ENCODE results near the gene GOLGA3.
"Not testable (repeated sequence)": the region's sequence is repeated elsewhere in the genome, so short reads cannot be mapped to it uniquely, and the experiment has no call there.

GOLGA3 gene

GRCh38 chr12:132776816-132777568 is 51.7 kb downstream of the GOLGA3 start:
- no peak for DNase-seq

DNA sequence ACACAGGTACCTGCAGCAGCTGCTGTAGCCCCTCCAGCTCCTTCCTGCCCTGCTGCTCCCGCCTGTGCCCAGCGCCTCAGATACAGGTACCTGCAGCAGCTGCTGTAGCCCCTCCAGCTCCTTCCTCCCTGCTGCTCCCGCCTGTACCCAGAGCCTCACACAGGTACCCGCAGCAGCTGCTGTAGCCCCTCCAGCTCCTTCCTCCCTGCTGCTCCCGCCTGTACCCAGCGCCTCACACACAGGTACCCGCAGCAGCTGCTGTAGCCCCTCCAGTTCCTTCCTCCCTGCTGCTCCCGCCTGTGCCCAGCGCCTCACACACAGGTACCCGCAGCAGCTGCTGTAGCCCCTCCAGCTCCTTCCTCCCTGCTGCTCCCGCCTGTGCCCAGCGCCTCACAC is 52.4 kb downstream of the GOLGA3 start:
- DNase-seq = not testable (repeated sequence)

- no peak for DNase-seq
Measured at GRCh38 chr12:132775502-132776229, 53.0 kb downstream of the GOLGA3 start.

- DNase-seq = no peak
Measured at GRCh38 chr12:132774646-132775275, 53.9 kb downstream of the GOLGA3 start.

DNA sequence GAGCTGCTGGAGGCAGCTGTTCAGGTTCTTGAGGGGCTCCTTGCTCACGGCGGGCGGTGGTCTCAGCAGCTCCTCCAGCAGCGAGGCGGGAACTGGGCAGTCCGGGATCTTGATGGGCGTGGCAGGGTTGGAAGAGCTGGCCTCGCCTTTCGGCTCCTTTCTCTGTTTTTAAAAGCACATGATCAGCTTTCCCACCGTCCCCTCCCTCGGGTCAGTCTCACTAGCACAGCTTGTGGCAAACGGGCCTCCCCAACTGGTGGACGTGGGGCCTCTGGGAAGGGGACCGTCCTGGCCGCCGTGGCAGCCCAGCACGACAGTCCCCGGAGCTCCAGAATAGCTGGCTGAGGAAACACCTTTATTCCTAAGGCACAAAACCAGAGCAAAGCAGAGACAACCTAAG is 54.5 kb downstream of the GOLGA3 start:
- no peak for DNase-seq

DNA sequence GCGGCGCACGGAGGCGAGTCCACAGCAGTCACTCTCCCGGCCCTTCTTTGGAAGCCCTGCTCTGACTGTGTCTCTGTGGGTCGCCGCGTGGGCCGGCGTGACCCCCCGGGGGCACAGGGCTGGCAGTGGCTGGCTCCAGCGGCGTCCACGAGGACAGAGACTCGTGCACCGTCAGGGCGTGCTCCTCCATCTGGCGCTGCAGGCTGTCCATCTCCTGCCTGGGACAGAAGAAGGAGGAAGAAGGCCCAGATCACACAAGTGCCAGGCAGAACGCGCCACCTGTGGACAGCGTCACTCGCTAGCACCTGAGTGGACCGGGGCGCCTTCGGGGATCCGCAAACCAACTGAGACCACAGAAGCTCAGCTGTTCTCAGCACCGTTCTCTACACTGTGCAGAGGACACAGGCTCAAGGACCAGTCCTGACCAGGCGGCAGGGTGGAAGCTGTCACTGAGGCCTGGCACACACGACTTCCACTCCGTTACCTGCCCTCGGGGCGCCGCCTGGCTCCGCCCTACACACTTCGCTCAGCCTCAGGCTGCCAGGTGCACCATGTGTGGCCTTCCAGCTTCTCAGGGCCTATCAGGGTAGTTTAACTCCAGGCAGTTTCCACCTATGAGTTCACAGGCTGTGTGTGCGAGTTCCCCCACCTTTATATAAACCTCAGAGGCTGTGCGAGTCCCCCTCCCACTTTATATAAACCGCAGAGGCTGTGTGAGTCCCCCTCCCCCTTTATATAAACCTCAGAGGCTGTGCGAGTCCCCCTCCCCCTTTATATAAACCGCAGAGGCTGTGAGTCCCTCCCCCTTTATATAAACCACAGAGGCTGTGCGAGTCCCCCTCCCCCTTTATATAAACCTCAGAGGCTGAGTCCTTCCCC is 55.4 kb downstream of the GOLGA3 start:
- DNase-seq = peak in 1 of 2 donors; percentile 25

GRCh38 chr12:132772606-132773005 is 56.1 kb downstream of the GOLGA3 start:
- peak; percentile 10 to 64 for DNase-seq

DNA sequence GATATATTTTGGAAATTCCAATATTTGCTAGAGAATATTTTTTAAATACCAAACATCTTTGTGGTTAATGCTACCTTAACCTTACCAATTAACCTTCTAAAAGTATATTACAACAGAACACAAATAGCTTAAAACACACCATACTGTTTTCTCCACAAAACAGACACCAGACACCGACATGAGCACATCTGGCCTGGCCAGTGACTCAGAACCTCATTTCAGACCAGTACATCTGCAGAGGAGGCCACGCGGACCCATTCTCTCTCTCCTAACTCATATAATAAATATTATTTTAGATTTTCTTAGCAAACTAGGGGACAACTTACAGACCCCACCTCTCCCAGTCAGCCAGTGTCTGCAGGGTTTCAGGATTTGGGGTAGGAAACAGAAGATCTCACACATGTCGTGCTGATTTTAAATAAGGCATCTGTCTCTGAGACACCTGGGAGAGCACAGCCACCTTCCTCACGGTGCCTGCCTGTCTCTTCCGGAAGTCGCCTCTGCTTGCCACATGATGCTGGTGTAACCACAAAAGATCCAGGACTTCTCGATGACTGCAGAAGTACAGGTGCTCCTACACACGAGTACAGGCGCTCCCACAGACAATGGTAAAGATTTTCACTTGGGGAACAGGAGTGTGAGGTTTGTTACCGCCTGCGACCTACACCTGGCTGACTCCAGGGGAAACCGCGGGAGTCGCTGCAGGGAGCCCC is 57.4 kb downstream of the GOLGA3 start:
- DNase-seq = peak; percentile 58 to 69

GRCh38 chr12:132766380-132767085 is 62.1 kb downstream of the GOLGA3 start:
- DNase-seq = no peak

DNA sequence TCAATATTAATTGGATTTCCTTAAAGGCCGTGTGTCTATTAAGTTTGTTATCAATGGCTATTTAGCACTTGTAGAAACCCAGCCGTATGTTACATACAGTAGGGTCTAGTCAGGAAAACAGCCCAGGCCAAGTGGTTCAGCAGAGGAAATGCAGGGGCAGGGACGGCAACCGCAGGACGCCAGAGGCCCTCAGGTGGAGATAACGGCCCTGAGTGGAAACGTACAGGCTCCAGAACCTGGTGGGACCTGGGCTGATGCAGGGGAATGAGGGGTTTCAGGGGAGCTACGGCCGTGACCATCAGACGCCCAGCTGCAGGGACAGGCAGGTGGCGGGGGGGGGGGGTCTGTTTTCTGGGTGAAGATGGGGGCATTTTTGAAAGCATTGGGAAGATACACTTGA is 63.3 kb downstream of the GOLGA3 start:
- no peak for DNase-seq

DNA sequence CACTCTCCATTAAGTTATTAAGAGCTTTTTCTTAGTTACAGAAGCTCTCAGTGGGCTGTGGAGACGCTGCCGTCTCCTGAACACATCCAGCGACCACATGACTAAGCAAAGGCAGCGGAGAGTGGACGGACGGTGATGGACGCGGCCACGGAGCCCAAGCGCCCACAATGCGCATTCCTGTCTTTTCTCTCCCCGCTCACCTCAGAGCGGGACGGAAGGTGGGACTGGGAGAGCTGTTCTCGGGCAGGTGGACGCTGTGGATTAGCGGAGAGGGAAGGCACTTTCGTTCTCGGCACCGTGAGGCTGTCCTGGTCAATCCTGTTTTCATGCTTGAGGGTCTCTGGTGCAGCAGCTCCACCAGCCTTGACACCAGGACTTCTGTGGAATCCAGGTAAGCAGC is 64.4 kb downstream of the GOLGA3 start:
- DNase-seq = no peak

DNA sequence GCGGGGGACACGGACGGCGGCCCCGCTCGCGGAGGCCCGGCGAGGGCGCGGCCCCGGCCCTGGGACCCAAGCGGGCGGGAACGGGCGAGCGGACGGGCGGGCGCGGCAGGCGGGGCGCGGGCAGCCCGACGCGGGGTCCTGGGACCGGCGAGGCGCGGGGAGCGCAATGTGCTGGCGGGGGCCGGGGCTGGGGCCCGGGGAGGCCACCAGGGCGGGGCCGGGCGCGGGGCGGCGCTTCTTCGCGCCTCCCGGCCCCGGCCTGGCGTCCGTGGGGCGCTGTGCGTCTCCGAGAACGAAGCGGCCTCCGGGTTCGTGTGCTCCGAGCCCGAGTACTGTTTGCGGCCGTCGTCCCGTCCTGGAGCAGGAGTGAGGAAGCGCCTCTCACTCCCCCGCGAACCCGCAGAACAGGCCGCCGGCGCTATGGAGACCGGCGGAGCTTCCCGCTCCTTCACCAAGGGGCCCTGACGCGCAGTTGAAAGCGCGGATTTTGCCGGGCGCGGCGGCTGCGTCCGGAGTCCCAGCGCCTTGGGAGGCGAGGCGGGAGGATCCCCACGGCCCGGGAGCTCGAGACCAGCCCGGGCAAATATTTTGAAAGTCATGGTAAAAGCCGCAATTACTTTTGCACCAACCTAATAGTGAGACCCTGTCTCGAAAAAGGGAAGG is 66.6 kb downstream of the GOLGA3 start:
- peak; percentile 87 to 89 for DNase-seq

- peak; percentile 48 to 64 for DNase-seq
Measured at GRCh38 chr12:132761032-132761920, 67.4 kb downstream of the GOLGA3 start, which contains the start of gene ANKLE2. ANKLE2 (minus strand) TSS chr12:132761832; CDS start chr12:132761798, 34 bp downstream.

- DNase-seq = no peak
Measured at GRCh38 chr12:132759359-132759758, 69.3 kb downstream of the GOLGA3 start.

- DNase-seq = not testable (repeated sequence)
Measured at GRCh38 chr12:132758825-132759224, 69.8 kb downstream of the GOLGA3 start.

GRCh38 chr12:132754160-132754932 is 74.3 kb downstream of the GOLGA3 start:
- no peak for DNase-seq

GRCh38 chr12:132753670-132754069 is 75.0 kb downstream of the GOLGA3 start:
- DNase-seq = not testable (repeated sequence)

- no peak for DNase-seq
Measured at GRCh38 chr12:132748319-132748718, 80.3 kb downstream of the GOLGA3 start.

- DNase-seq = no peak
Measured at GRCh38 chr12:132747896-132748295, 80.8 kb downstream of the GOLGA3 start.

Measured in CD4-positive, alpha-beta T cell treated with Interleukin-1 beta for 1 hour (primary cell).